Prostate gland (tissue), 2 donors: Measurements from ENCODE around the gene TAF11L4.

Source experiments
- CTCF ChIP-seq, 4 experiments: fragments of 200-600 bp in 2 of 4; fragments of 450-650 bp in 2 of 4; sonication (generic) in 2 of 4; IDR thresholded peaks; 1 replicate in 3 of 4; 2 replicates in 1 of 4; pipeline ENCODE4 v1.5.1; 2016 to 2019; ENCODE audit warnings: antibody characterized with exemption in 4 of 4, mild to moderate bottlenecking in 2 of 4, moderate library complexity in 2 of 4
- POLR2A ChIP-seq: fragments of 450-650 bp; IDR thresholded peaks from one replicate; pipeline ENCODE4 v1.6.1; 2016; ENCODE audit warnings: antibody characterized with exemption, mild to moderate bottlenecking

- TF ChIP-seq POLR2A (no peak), CTCF (IDR thresholded peaks at IDR 0.05) (no peak)
Measured at GRCh38 chr5:17477043-17477442, 44.6 kb upstream of the TAF11L4 start.
